GM12892 (cell line): Measurements from ENCODE around the gene POGZ.

Source experiments
- POLR2A ChIP-seq: IDR thresholded peaks from 2 replicates; pipeline ENCODE4 v1.6.1; 2011; ENCODE audit warnings: low read depth, low read length, control low read depth
- POLR2AphosphoS5 ChIP-seq: IDR thresholded peaks from 2 replicates; pipeline ENCODE4 v1.6.1; 2011; ENCODE audit warnings: low read depth, low read length, control low read depth

DNA sequence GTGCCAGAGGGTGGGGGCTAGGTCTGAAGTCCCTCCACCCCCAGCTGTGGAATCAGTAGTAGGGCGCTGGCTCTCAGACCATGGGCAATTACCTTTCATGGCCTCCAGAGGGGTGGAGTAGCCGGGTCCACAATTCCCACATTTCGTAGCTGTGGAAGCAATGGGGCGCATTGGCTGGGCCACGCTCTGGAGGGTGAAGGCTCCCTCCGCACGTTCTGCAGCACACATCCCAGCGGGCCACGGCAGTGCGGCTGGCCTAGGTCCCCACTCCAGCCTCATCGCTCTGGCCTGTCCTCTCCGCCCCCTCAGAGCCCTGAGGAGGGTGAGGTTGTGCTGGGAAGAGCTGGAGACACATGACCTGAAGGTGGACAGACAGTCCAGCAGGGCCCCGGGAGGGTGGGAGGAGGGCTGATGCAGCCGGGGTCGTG lies 89.7 kb downstream of the POGZ start:
- no peak for TF ChIP-seq POLR2AphosphoS5
- TF ChIP-seq POLR2A, result no peak
